ENCODE results near the gene GOSR1.

- TF ChIP-seq EZH2 (IDR thresholded peaks at IDR 0.05) (no peak), CTCF (IDR thresholded peaks at IDR 0.05) (no peak), EZH2phosphoT487 (IDR thresholded peaks at IDR 0.05) (no peak)
Observed at GRCh38 chr17:30493780-30494179, 16.6 kb downstream of the GOSR1 start.
